Measurements from ENCODE around the gene CAGE1. TPM values are rescaled to one million over a fixed set of nuclear protein-coding genes. Genes with fewer than 3 reads are reported as not detected.
"Not testable (repeated sequence)": the region's sequence is repeated elsewhere in the genome, so short reads cannot be mapped to it uniquely, and the experiment has no call there.

Gene CAGE1
- total RNA-seq, 1 donor from 2014 or later, result not detected

DNA sequence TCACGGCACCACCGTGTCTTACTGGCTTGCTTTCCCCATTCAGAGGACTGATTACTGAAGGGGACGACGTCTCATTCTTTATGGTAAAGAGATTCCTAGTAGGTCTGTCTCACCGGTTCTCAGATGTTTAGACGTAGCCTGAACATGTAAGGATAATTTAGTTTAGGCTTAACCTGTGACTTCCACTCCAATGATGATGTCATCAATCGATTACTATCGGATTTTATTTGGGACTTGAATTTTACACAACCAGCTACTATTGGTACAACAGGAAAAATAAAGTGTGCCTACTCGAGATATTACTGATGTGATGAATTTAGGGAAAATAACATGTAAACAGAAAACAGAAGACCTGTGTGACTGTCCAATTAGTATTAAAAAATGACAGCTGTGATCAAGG is 72.0 kb downstream of the CAGE1 start:
- no peak for DNase-seq (ENCODE audit: low read depth)
- Histone ChIP-seq H3K4me3 (ENCODE audit: low read depth, low read length) (no peak overlapping the region), H3K27me3 (ENCODE audit: control insufficient read depth, insufficient read depth, low read length) (no peaks in the 10 kb centered on the region), H3K36me3 (ENCODE audit: control insufficient read depth, insufficient read depth, low read length) (no peaks in the 10 kb centered on the region)
- TF ChIP-seq, protein P1, sequence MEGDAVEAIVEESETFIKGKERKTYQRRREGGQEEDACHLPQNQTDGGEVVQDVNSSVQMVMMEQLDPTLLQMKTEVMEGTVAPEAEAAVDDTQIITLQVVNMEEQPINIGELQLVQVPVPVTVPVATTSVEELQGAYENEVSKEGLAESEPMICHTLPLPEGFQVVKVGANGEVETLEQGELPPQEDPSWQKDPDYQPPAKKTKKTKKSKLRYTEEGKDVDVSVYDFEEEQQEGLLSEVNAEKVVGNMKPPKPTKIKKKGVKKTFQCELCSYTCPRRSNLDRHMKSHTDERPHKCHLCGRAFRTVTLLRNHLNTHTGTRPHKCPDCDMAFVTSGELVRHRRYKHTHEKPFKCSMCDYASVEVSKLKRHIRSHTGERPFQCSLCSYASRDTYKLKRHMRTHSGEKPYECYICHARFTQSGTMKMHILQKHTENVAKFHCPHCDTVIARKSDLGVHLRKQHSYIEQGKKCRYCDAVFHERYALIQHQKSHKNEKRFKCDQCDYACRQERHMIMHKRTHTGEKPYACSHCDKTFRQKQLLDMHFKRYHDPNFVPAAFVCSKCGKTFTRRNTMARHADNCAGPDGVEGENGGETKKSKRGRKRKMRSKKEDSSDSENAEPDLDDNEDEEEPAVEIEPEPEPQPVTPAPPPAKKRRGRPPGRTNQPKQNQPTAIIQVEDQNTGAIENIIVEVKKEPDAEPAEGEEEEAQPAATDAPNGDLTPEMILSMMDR (IDR thresholded peaks at IDR 0.05; ENCODE audit: insufficient read depth, low read length, poor library complexity, severe bottlenecking), result no peak

DNA sequence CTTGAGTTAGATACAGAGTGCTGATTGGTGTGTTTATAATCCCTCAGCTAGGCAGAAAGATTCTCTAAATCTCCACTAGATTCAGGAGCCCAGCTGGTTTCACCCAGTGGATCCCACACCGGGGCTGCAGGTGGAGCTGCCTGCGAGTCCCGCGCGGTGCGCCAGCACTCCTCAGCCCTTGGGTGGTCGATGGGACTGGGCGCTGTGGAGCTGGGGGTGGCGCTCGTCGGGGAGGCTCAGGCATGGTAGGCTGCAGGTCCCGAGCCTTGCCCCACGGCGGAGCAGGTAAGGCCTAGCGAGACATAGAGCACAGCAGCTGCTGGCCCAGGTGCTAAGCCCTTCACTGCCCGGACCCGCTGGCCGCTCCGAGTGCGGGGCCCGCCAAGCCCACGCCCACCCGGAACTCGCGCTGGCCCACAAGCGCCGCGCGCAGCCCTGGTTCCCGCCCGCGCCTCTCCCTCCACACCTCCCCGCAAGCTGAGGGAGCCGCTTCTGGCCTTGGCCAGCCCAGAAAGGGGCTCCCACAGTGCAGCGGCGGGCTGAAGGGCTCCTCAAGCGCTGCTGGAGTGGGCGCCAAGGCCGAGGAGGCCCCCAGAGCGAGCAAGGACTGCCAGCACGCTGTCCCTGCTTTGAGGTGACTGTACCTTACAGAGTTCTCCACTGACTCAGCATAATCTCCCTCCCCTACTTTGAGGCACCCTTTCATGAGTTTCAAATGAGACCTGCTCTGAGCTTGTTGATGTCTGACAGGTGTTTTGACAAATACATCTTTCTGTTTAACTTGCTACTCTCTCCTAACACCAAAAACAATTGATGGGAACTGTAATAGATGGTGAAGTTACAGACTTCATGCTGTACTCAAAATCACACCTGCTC is 72.6 kb downstream of the CAGE1 start:
- no peak for DNase-seq (ENCODE audit: low read depth)
- Histone ChIP-seq H3K36me3 (ENCODE audit: control insufficient read depth, insufficient read depth, low read length) (no peaks in the 10 kb centered on the region), H3K4me3 (ENCODE audit: low read depth, low read length) (no peak overlapping the region), H3K27me3 (ENCODE audit: control insufficient read depth, insufficient read depth, low read length) (no peaks in the 10 kb centered on the region)
- TF ChIP-seq, protein P1 (IDR thresholded peaks at IDR 0.05; ENCODE audit: insufficient read depth, low read length, poor library complexity, severe bottlenecking), result no peak

DNA sequence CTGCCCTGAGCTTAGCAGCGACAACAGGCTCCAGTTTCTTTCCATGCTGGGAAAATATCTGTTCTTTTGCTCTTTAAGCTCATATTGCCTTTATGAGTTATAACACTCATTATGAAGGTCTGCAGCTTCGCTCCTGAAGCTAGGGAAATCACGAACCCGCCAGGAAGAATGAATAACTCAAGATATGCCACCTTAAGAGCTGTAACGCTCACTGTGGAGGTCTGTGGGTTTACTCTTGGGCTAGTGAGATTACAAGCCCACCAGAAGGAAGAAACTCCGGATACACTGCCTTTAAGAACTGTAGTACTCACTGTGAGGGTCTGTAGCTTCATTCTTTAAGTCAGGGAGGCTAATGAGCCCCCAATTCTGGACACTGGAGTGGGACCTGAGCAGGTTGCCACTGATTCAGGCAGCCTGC is 73.6 kb downstream of the CAGE1 start:
- TF ChIP-seq, protein P1 (IDR thresholded peaks at IDR 0.05; ENCODE audit: insufficient read depth, low read length, poor library complexity, severe bottlenecking), result no peak
- no peak for DNase-seq (ENCODE audit: low read depth)

DNA sequence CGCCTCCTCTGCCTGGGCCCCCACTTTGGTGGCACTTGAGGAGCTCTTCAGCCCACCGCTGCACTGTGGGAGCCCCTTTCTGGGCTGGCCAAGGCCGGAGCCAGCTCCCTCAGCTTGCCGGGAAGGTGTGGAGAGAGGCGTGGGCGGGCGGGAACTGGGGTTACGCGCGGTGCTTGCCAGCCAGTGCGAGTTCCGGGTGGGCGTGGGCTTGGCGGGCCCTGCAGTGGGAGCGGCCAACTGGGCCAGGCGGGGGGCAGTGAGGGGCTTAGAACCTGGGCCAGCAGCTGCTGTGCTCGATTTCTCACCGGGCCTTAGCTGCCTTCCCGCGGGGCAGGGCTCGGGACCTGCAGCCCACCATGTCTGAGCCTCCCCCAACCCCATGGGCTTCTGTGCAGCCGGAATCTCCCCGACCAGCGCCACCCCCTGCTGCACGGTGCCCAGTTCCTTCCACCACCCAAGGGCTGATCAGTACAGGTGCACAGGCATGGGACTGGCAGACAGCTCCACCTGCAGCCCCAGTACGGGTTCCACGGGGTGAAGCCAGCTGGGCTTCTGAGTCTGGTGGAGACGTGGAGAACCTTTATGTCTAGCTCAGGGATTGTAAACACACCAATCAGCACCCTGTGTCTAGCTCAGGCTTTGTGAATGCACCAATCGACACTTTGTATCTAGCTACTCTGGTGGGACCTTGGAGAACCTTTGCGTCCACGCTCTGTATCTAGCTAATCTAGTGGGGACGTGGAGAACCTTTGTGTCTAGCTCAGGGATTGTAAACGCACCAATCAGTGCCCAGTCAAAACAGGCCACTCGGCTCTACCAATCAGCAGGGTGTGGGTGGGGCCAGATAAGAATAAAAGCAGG is 74.2 kb downstream of the CAGE1 start:
- DNase-seq (ENCODE audit: low read depth); H3K36me3 ChIP-seq (ENCODE audit: control insufficient read depth, insufficient read depth, low read length); H3K4me3 ChIP-seq (ENCODE audit: low read depth, low read length); H3K27me3 ChIP-seq (ENCODE audit: control insufficient read depth, insufficient read depth, low read length): not testable (repeated sequence)

More for the DNA sequence above, 73.6 kb downstream of the CAGE1 start:
- H3K36me3 ChIP-seq (ENCODE audit: control insufficient read depth, insufficient read depth, low read length), result no peaks in the 10 kb centered on the region
- no peak overlapping the region for H3K4me3 ChIP-seq (ENCODE audit: low read depth, low read length)
- no peaks in the 10 kb centered on the region for H3K27me3 ChIP-seq (ENCODE audit: control insufficient read depth, insufficient read depth, low read length)

DNA sequence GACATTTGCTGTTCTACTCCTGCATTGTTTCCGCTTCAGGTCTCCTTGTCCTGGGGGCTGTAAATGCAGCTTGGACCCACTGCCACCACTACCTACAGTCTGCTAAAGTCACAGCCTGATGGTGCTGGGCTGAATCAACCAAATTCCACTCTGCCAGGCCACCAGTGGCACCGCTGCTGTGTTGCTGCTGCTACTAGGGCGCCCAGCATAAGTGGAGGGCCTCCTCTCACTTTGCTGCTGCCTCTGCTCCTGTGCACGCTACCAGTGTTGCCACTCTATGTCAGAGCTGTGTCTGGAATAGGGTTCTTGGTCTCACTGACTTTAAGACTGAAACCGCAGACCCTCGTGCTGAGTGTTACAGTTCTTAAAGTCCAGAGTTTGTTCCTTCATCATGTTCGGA is 75.1 kb downstream of the CAGE1 start:
- no peak for DNase-seq (ENCODE audit: low read depth)
- TF ChIP-seq, protein P1 (IDR thresholded peaks at IDR 0.05; ENCODE audit: insufficient read depth, low read length, poor library complexity, severe bottlenecking), result no peak
- no peak overlapping the region for H3K4me3 ChIP-seq (ENCODE audit: low read depth, low read length)
- no peaks in the 10 kb centered on the region for H3K36me3 ChIP-seq (ENCODE audit: control insufficient read depth, insufficient read depth, low read length)
- H3K27me3 ChIP-seq (ENCODE audit: control insufficient read depth, insufficient read depth, low read length), result no peaks in the 10 kb centered on the region

DNA sequence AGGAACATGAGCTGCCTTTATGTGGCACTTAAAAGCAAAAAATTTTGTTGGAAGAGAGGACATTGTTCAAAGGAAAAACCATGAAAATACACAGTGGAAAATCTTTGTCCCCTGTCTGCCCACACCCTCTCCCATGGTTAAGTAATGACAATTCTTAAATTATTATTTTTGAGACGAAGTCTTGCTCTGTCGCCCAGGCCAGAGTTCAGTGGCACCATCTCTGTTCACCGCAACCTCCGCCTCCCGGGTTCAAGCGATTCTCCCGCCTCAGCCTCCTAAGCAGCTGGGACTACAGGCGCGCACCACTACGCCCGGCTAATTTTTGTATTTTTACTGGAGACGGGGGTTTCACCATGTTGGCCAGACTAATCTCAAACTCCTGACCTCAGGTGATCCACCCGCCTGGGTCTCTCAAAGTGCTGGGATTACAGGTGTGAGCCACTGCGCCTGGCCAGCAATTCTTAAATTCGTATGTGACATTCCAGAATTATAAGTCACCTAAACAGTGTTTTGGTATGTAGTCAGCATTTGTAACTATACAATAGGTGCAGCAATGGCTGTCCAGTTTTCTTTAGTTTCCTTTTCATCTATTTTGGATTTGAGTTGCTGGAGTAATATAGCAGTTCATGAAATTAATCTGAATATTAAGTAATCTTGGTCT is 75.9 kb downstream of the CAGE1 start:
- DNase-seq (ENCODE audit: low read depth), result no peak

More for the DNA sequence above, 75.9 kb downstream of the CAGE1 start:
- H3K4me3 ChIP-seq (ENCODE audit: low read depth, low read length), result peak overlapping the region; percentile 38
- no peaks in the 10 kb centered on the region for H3K27me3 ChIP-seq (ENCODE audit: control insufficient read depth, insufficient read depth, low read length)
- TF ChIP-seq, protein P1 (IDR thresholded peaks at IDR 0.05; ENCODE audit: insufficient read depth, low read length, poor library complexity, severe bottlenecking), result no peak
- H3K36me3 ChIP-seq (ENCODE audit: control insufficient read depth, insufficient read depth, low read length), result no peaks in the 10 kb centered on the region
